Activated CD8-positive, alpha-beta memory T cell treated with anti-CD3 and anti-CD28 coated beads for 36 hours (primary cell): ENCODE data around the gene CDK3. TPM values are rescaled to one million over a fixed set of nuclear protein-coding genes. Genes with fewer than 3 reads are reported as not detected.

Experiments used
- CTCF ChIA-PET: fragments of 350-600 bp; sonication (Branson Sonifier 250); formaldehyde crosslinking; loops from one replicate; lab custom pipeline; 2021; ENCODE audit warnings: antibody characterized with exemption; lab: Charles Lee
- POLR2A ChIA-PET: fragments of 350-600 bp; sonication (Branson Sonifier 250); formaldehyde crosslinking; loops from one replicate; lab custom pipeline; 2021; ENCODE audit warnings: antibody characterized with exemption; lab: Charles Lee
- total RNA-seq, 2 experiments: library from RNA; stranded (reverse); gene quantifications; one replicate each; pipeline ENCODE4 v1.2.3, GENCODE V29; 2021

Gene CDK3
- total RNA-seq, 2 experiments from 2014 or later: 4.1 to 5.1 TPM

- ChIA-PET CTCF (interaction anchor here (1.1 to 1.4 kb wide), 3 partner anchors 20 to 291 kb away, joined by 3 to 4 read pairs (median 3); partner anchors contain the start of gene MRPL38), POLR2A (no interaction called here)
Observed at GRCh38 chr17:76007850-76008165, 7.2 kb downstream of the CDK3 start.

GRCh38 chr17:76008208-76008607, 7.6 kb downstream of the CDK3 start:
- ChIA-PET CTCF (interaction anchor here (0.6 to 1.4 kb wide), 6 partner anchors 10 to 291 kb away, joined by 3 to 9 read pairs (median 3); partner anchors contain the start of gene MRPL38), POLR2A (no interaction called here)

- ChIA-PET CTCF (interaction anchor here (0.6 to 1.8 kb wide), 7 partner anchors 9 to 290 kb away, joined by 3 to 9 read pairs (median 3); partner anchors contain the start of genes CDK3 and MRPL38), POLR2A (interaction anchor here (0.7 kb wide), 1 partner anchor 93 kb away, joined by 3 read pairs; no protein-coding TSS in a partner anchor)
Observed at GRCh38 chr17:76008630-76009425, 8.2 kb downstream of the CDK3 start.

- ChIA-PET CTCF (interaction anchor here (1.3 to 2.5 kb wide), 3 partner anchors 8 to 10 kb away, joined by 3 to 7 read pairs (median 5); partner anchors contain the start of gene CDK3), POLR2A (no interaction called here)
Observed at GRCh38 chr17:76009447-76009846, 8.8 kb downstream of the CDK3 start.

- CTCF ChIA-PET: interaction anchor here (1.8 to 2.5 kb wide), 2 partner anchors 10 kb away, joined by 5 to 7 read pairs; partner anchors contain the start of gene CDK3
- POLR2A ChIA-PET: no interaction called here
Observed at GRCh38 chr17:76009969-76010661, 9.5 kb downstream of the CDK3 start.

- ChIA-PET POLR2A (interaction anchor here (0.5 kb wide), 1 partner anchor 92 kb away, joined by 4 read pairs; the partner anchor contains the start of gene EXOC7), CTCF (interaction anchor here (0.9 to 2.1 kb wide), 6 partner anchors 10 to 299 kb away, joined by 3 to 10 read pairs (median 4); partner anchors contain the start of genes MRPL38 and UNK)
Observed at GRCh38 chr17:76011951-76012350, 11.3 kb downstream of the CDK3 start.

GRCh38 chr17:76013377-76013932, 12.8 kb downstream of the CDK3 start:
- ChIA-PET POLR2A (no interaction called here), CTCF (interaction anchor here (0.5 to 2.8 kb wide), 35 partner anchors 8 to 439 kb away, joined by 3 to 27 read pairs (median 4); partner anchors contain the start of genes CDK3, EXOC7, SRP68 and ZACN)

- ChIA-PET CTCF (interaction anchor here (0.5 to 2.8 kb wide), 49 partner anchors 8 to 438 kb away, joined by 3 to 27 read pairs (median 4); partner anchors contain the start of genes CDK3, EXOC7, MRPL38 and SRP68), POLR2A (interaction anchor here (0.6 kb wide), 1 partner anchor 86 kb away, joined by 4 read pairs; no protein-coding TSS in a partner anchor)
Observed at GRCh38 chr17:76014100-76014924, 13.7 kb downstream of the CDK3 start.

GRCh38 chr17:76014925-76015261, 14.2 kb downstream of the CDK3 start:
- ChIA-PET CTCF (interaction anchor here (0.6 to 2.8 kb wide), 29 partner anchors 8 to 417 kb away, joined by 3 to 27 read pairs (median 4); partner anchors contain the start of genes EXOC7, MRPL38 and SRP68), POLR2A (no interaction called here)

GRCh38 chr17:76017481-76018339, 17.1 kb downstream of the CDK3 start:
- CTCF ChIA-PET: interaction anchor here (1.0 to 1.4 kb wide), 2 partner anchors 9 to 12 kb away, joined by 3 read pairs; no protein-coding TSS in a partner anchor
- POLR2A ChIA-PET: interaction anchor here (0.8 kb wide), 1 partner anchor 8 kb away, joined by 10 read pairs; no protein-coding TSS in a partner anchor

GRCh38 chr17:76018340-76018680, 17.7 kb downstream of the CDK3 start:
- CTCF ChIA-PET: interaction anchor here (1.4 kb wide), 1 partner anchor 9 kb away, joined by 3 read pairs; no protein-coding TSS in a partner anchor
- POLR2A ChIA-PET: interaction anchor here (0.8 kb wide), 1 partner anchor 8 kb away, joined by 10 read pairs; no protein-coding TSS in a partner anchor

- ChIA-PET CTCF (interaction anchor here (1.2 to 1.6 kb wide), 3 partner anchors 90 to 379 kb away, joined by 3 read pairs; no protein-coding TSS in a partner anchor), POLR2A (no interaction called here)
Observed at GRCh38 chr17:76018801-76019200, 18.1 kb downstream of the CDK3 start.

GRCh38 chr17:76019833-76020467, 19.3 kb downstream of the CDK3 start:
- ChIA-PET POLR2A (no interaction called here), CTCF (interaction anchor here (1.0 to 1.6 kb wide), 6 partner anchors 9 to 378 kb away, joined by 3 to 5 read pairs (median 3); no protein-coding TSS in a partner anchor)

- POLR2A ChIA-PET: no interaction called here
Observed at GRCh38 chr17:76022285-76022684, 21.6 kb downstream of the CDK3 start.

GRCh38 chr17:76022973-76023899, 22.6 kb downstream of the CDK3 start:
- ChIA-PET POLR2A (interaction anchor here (0.5 kb wide), 1 partner anchor 152 kb away, joined by 3 read pairs; no protein-coding TSS in a partner anchor), CTCF (interaction anchor here (0.8 to 1.1 kb wide), 2 partner anchors 9 kb away, joined by 3 to 5 read pairs; no protein-coding TSS in a partner anchor)

More at GRCh38 chr17:76022285-76022684, 21.6 kb downstream of the CDK3 start:
- CTCF ChIA-PET: interaction anchor here (1.1 kb wide), 1 partner anchor 8 kb away, joined by 5 read pairs; no protein-coding TSS in a partner anchor
